Measurements from ENCODE around the gene CDH19.
A peak's percentile ranks its signal among the peaks of the same experiment; 100 is the strongest.
"Not testable (repeated sequence)": the region's sequence is repeated elsewhere in the genome, so short reads cannot be mapped to it uniquely, and the experiment has no call there.

The CDH19 gene

GRCh38 chr18:66560094-66560493 lies 43.8 kb downstream of the CDH19 start:
- peak; percentile 40 for DNase-seq

DNA sequence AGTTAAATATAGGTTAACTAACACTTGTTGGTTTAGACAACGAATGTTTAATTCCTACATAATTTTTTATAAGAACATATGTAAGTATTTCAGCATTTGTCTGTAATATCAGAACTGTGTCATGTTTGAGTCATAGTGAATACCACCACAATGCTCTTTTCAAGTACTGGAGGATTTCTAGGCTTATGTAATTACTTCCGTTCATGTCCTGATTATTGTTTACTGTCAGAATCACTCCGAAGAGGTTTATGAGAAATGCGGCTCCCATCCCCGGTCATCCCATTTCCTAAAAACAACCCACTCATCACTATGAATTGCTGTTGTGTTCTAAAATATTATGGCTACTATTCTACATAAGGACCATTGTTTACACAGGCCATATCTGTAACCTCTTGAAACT lies 45.1 kb downstream of the CDH19 start:
- DNase-seq: no peak

- no peak for DNase-seq
Measured at GRCh38 chr18:66557091-66557490, 46.8 kb downstream of the CDH19 start.

GRCh38 chr18:66555585-66555984 lies 48.3 kb downstream of the CDH19 start:
- DNase-seq: no peak

DNA sequence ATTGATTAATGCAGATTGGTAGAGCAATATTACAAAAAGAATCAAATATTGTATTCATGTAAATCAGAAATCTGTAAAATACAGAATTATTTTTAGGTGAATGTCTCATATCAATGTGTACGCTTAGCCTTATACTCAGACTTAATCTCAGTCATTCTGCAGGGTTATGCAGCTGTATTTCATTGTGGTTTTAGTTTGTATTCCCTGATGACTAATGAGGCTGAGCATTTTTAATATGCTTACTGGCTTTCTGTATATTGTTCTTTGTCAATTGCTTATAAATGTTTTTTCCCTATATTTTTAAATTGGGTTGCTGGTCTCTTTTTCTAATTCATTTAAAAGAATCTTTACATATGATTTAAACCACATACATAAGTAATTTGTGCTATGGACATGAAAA lies 50.1 kb downstream of the CDH19 start:
- DNase-seq: no peak

DNA sequence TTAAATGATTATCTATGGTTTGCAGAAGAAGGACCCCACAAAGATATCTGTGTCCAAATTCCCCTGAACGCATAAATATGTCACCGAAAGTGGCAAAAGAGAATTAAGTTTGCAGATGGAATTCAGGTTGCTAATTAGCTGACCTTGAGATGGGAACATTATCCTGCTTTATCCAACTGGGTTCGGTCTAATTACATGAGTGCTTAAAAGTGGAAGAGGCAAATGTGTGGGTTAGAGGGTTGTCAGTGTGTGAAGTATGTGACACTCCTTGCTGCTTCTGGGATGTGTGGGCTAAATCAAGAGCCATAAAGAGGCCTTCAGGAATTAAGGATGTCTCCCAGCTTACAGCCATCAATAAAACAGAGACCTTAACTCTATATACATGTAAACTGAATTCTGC lies 53.5 kb downstream of the CDH19 start:
- no peak for DNase-seq

DNA sequence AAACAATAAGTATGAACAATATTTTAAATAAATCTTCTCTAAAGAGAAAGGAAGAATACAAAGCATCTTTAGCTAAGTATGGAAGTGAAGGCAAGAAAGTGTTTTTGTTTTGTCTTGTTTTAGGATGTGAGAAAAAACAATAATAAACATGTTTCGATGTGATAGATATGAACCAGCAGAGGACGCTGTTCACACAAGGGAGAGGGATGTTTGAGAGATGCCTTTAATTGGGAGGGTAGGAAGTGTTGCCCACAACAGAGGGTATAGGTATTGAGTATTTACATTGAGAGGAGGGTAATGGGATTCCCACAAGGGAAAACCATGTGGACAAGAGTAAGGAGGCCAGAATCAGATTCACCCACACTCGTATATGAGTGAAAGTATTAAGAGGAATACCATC lies 55.1 kb downstream of the CDH19 start:
- no peak for DNase-seq

GRCh38 chr18:66534110-66534509 lies 69.8 kb downstream of the CDH19 start:
- DNase-seq: no peak

DNA sequence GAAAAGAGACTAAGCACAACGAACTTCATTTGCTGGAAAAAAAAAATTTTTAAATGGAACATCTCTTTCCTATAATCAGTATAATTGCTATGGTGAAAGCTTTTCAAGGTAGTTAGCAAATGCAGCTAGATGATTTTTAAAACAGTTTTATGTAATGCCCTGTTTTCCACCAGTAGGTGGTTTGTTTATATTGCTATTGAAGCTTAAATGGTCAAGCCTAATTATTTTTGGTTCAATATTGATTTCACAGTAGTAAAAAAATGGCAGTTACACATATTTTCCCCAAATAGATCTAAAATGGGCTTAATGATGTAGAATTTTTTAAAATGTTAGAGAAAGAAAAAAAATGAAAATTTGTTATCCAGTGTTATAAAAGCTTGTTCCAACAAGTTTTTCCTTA lies 70.2 kb downstream of the CDH19 start:
- DNase-seq: no peak

DNA sequence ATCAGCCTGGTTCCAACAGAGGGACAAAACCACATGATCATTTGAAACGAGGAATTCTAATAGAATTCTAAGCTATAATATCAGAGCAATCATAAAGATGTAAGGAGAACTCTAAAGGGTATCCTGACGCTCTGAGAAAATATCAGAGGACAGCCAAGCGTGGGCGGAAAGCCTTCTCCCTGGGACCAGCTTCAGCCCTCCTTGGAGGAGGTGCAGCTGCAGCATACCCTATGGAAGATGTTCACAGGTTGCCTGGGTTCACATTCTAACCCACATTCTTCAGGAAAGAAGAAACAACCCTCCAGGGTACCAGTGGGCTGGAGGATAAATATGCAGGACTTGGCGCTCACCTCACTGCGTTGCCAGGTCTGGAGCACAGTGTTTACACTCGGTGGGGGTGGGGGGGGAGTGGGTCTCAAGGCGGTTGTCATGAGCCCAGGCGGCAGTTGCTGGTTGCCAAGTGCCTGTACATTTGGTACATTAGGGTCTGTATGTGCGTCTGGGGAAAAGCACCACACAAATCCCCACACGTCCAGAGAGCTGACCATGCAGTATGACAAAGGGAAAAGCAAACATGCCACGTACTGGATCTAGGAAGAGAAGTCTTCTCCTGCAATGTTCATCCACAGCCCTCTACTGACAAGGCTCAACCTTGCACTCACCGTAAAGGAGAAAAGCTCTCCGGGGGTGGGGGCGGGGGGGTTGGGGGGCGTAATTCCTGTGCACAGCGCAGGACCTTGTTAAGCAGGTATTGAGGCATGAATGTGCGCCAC lies 80.5 kb downstream of the CDH19 start:
- no peak for DNase-seq

- DNase-seq: no peak
Measured at GRCh38 chr18:66513996-66514395, 89.9 kb downstream of the CDH19 start.

GRCh38 chr18:66511792-66512191 lies 92.1 kb downstream of the CDH19 start:
- no peak for DNase-seq

GRCh38 chr18:66511289-66511688 lies 92.6 kb downstream of the CDH19 start:
- DNase-seq: no peak

DNA sequence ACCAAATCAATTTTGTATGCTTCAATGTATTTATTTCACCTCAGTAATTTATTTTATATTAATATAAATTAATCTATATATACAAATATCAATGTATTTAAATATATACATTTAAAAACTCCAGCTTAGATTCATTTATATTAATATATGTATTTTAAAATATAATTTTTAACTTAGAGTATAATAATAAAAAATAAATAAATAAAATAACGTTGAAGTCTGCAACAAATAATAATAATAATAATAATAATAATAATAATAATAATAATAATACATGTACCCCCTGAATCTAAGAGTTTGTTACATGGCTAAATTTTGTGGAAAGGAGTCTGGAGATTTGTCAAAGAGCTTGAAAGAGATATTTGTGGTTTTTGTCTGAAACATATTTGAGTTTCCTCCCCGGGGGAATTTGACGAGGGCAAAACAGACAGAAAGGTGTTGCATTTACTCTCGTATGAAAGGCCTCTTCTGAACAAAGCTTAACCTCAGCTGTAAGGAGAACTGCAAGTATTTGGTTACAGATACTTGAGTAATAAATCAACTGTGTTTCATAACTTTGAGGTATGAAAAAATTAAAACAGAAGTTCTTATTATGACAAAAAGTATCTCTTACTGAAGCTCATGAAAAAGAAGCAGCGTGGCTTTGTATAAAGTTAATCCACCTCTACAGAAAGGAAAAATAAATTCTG lies 93.4 kb downstream of the CDH19 start:
- DNase-seq: no peak

DNA sequence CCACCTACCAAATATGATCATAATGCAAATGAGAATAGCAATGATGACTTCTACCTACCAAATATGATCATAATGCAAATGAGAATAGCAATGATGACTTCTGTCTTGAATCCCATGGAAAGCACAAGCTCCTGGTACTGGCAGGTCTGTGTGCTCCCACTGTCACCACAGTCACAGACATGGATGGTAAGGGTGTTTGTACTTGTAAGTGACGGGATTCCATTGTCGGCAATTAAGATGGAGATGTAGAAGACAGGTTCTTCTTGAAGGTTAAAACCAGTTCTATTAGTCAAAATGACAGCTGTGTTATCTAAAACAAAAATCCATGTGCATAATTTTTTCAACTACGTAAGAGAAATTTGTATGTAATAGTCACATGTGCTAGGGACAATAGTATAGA lies 95.0 kb downstream of the CDH19 start:
- DNase-seq: no peak

- no peak for DNase-seq
Measured at GRCh38 chr18:66506178-66506577, 97.7 kb downstream of the CDH19 start.

- no peak for DNase-seq
Measured at GRCh38 chr18:66497351-66497750, 106.5 kb downstream of the CDH19 start.

- no peak for DNase-seq
Measured at GRCh38 chr18:66495844-66496243, 108.0 kb downstream of the CDH19 start.

GRCh38 chr18:66473882-66474281 lies 130.0 kb downstream of the CDH19 start:
- no peak for DNase-seq

DNA sequence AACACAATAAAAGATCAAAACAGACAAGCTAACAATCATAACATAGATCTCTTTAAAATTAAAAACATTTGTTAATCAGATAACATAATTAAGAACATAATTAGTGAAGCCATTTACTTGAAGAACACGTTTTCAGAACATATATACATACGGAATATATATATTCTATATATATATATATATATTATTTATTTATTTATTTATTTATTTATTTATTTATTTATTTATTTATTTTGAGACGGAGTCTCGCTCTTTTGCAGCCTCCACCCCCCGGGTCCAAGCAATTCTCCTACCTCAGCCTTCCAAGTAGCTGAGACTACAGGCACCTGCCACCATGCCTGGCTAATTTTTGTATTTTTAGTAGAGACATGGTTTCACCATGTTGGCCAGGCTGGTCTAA lies 137.7 kb downstream of the CDH19 start:
- DNase-seq: not testable (repeated sequence)

GRCh38 chr18:66461344-66461743 lies 142.5 kb downstream of the CDH19 start:
- DNase-seq: no peak

- no peak for DNase-seq
Measured at GRCh38 chr18:66457245-66457644, 146.6 kb downstream of the CDH19 start.
